GM12891 (cell line): ENCODE data around the gene ZNF48.

ENCODE experiments used
- POLR2AphosphoS5 ChIP-seq: IDR thresholded peaks from 2 replicates; pipeline ENCODE4 v1.6.1; 2011; ENCODE audit warnings: low read depth, low read length, control low read depth
- TAF1 ChIP-seq: IDR thresholded peaks from 2 replicates; pipeline ENCODE4 v1.6.1; 2011; ENCODE audit warnings: low read depth, low read length, control low read depth

DNA sequence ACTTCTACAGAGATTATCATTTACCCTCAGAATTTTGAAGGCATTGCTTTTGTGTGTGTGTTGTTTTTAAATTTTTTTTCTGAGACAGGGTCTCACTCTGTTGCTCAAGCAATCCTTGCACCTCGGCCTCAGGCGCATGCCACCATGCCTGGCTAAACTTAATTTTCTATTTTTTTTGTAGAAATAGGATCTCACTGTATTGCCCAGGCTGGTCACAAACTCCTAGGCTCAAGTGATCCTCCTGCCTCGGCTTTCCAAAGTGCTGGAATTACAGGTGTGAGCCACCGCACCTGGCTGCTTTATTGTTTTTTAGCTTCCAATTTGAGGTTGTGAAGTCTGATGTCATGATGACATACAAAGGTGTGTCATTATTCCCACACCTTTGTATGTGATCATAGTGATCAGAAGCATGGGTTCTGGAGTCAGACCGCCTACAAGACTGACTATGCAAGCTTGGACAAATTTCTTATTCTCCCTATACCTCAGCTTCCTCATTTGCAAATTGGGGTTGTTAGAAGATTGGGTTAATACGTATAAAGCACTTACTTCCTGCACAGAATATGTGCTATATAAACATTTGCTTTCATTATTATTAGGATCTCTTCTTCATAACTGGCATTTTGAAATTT lies 44.6 kb downstream of the ZNF48 start:
- no peak for TF ChIP-seq TAF1
- TF ChIP-seq POLR2AphosphoS5: no peak
